HUES64 (cell line): ENCODE results near the gene IQCH.

Experiments used
- H3K27ac ChIP-seq: 2 replicates; pipeline ENCODE4 v1.7.0; 2013; ENCODE audit warnings: low read depth, low read length, inconsistent platforms
- H3K27me3 ChIP-seq: 2 replicates; pipeline ENCODE4 v1.6.1; 2013; ENCODE audit warnings: mild to moderate bottlenecking, low read length; ENCODE audit not compliant: insufficient read depth
- H3K36me3 ChIP-seq: 2 replicates; pipeline ENCODE4 v1.6.1; 2013; ENCODE audit warnings: mild to moderate bottlenecking, low read length; ENCODE audit not compliant: insufficient read depth
- H3K4me1 ChIP-seq: 2 replicates; pipeline ENCODE4 v1.6.1; 2013; ENCODE audit warnings: mild to moderate bottlenecking, low read length, moderate library complexity; ENCODE audit not compliant: insufficient read depth
- H3K4me3 ChIP-seq: 2 replicates; pipeline ENCODE4 v1.5.1; 2013; ENCODE audit warnings: mild to moderate bottlenecking, low read length, moderate library complexity
- H3K9ac ChIP-seq: 2 replicates; pipeline ENCODE4 v1.6.1; 2013; ENCODE audit warnings: mild to moderate bottlenecking, low read depth, low read length
- H3K9me3 ChIP-seq: 2 replicates; pipeline ENCODE4 v1.6.1; 2013; ENCODE audit warnings: low read depth, low read length; ENCODE audit not compliant: insufficient read depth
- WGBS: fragments of 150-250, 120-280 bp; methylation state at CpG from one replicate; pipeline ENCODE4 v1.1.7; 2013; ENCODE audit warnings: missing lambda C conversion rate; 5-methylcytosine and 5-hydroxymethylcytosine counted together

Gene IQCH

DNA sequence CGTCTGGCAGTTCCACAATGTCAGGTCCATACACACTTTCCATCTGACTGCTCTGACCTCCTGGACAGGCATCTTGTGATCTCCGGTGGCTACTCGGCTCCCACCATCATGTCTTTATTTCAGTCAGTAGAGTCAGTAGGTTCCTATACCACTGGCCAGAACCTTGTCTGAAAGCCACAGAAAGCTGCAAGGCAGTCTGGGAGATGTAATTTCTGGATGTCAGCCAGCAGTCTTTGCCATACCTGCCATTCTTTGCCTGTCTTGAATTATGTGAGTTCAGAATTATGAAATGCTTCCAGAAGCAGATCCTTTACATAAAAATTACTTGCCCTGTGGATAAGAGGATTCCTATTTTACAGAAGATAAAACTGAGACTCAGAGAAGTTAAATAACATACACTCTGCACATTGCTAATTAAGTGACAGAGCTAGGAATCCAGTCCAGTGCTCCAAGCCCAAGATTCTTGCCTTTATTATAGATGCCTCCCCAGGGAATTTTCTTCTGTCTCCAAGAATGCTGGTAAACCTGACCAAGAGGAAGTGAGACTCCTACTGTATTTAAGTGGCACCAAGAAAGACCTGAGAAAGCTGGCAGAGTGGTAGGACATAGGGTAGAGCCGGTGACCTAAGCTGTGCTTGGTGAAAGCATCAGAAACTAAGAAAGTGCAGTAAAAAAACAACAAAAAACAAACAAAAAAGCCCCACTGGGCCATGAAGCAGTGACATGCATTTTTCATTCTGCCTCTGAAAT lies 75.6 kb downstream of the IQCH start:
- no peak overlapping the region for H3K4me3 ChIP-seq
- no peaks in the 10 kb centered on the region for H3K36me3 ChIP-seq
- peaks cover 14% of the 10 kb centered on the region for H3K9me3 ChIP-seq
- H3K9ac ChIP-seq: no peak overlapping the region
- WGBS: 93% methylated on average over 4 of the region's 4 CpGs
- no peak overlapping the region for H3K27ac ChIP-seq
- H3K27me3 ChIP-seq: no peaks in the 10 kb centered on the region
- 0 out of 2 replicates have a peak, but pooled peaks cover under 1% of the 10 kb centered on the region for H3K4me1 ChIP-seq

DNA sequence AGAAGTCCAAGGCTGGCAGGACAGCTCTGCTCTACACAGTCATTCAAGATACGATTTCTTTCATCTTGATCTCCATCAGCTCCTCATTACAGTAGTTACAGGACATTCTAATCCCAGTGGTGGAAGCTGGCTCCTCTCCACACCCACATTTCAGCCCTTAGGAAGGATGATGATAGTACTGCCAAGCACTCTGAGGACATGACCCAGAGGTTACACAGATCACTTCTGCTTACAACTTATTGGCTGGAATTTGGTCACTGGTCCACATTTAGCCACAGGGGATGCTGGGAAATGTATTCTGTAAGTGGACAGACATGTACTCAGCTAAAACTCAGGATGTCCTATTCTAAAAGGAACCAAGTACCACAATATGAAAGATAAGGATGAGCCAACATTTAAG lies 77.1 kb downstream of the IQCH start:
- no peak overlapping the region for H3K27ac ChIP-seq
- H3K9ac ChIP-seq: no peak overlapping the region
- no peak overlapping the region for H3K4me3 ChIP-seq
- H3K4me1 ChIP-seq: no peaks in the 10 kb centered on the region
- peaks cover 13% of the 10 kb centered on the region for H3K9me3 ChIP-seq
- no peaks in the 10 kb centered on the region for H3K36me3 ChIP-seq
- 88% methylated on average over 1 of the region's 1 CpG for WGBS
- no peaks in the 10 kb centered on the region for H3K27me3 ChIP-seq

DNA sequence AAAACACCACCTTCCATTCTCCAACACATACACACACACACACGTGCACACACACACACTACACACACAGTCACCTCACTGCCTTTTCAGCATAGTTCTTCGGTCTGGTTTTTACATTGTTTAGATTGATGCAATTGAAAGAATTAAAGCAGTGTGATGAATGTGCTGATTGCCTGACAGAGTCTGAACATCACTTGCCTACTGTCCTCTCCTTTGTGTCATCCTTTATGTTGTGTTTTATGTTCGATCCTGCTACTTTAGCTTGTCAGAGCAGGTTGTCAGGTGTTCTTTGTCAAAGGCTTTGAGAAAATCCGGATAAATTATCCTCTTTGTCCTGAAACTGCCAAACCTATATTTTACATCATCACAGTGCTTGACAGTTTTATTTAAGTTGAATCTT lies 80.4 kb downstream of the IQCH start:
- Histone ChIP-seq H3K27ac (no peak overlapping the region), H3K4me3 (no peak overlapping the region), H3K9ac (no peak overlapping the region), H3K27me3 (no peaks in the 10 kb centered on the region), H3K36me3 (no peaks in the 10 kb centered on the region), H3K9me3 (no peaks in the 10 kb centered on the region), H3K4me1 (no peaks in the 10 kb centered on the region)
- 96% methylated on average over 4 of the region's 4 CpGs for WGBS

DNA sequence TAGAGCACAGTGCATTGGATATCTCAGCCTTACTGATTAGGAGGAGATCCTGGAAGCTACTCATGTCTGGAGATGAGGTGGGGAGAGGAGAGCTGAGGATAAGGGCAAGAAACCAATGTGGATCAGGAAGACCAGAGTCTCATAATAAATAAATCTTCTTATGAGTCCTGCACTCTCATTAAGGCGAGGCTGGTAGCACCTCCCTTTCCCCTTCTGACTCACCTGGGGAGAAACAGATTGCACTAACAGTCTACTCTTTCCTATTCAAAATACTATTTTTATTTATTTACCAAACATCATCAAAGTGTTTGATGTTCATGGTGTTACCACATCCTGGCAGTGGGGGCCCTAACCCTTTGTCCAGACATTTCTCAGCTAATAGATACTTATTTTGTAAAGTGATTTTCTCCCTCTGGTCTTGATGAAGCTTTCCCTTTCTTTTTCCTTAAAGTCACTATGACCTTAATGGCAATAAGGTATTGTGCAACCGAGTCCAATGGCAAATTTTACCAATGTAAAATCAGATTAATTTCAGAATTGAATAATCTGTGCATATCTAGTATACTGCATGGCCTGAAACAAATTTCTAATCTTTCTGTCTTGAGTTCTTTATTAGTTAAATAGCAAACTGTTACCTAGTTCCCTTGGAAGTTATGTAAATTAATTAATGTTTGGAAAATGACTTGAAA lies 81.1 kb downstream of the IQCH start:
- H3K9ac ChIP-seq: no peak overlapping the region
- H3K4me3 ChIP-seq: no peak overlapping the region
- H3K4me1 ChIP-seq: no peaks in the 10 kb centered on the region
- no peak overlapping the region for H3K27ac ChIP-seq
- no peaks in the 10 kb centered on the region for H3K36me3 ChIP-seq
- no peaks in the 10 kb centered on the region for H3K9me3 ChIP-seq
- WGBS: 79% methylated on average over 2 of the region's 2 CpGs
- no peaks in the 10 kb centered on the region for H3K27me3 ChIP-seq

DNA sequence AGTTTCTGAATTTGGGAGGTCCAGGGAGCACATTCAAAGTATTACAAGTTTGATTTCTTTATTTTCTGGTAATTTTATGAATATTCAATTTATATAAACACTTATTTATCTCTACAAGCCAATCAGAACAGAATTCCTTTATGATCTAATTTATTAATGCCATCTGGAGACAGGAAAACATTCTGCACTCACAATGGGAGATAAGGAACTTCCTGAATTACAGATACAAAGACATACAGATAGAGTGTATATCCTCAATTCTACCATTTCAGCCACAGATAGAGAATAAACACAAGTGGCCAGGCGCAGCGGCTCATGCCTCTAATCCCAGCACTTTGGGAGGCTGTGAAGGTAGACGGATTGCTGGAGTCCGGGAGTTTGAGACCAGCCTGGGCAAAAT lies 86.0 kb downstream of the IQCH start:
- H3K9me3 ChIP-seq: peaks cover 8% of the 10 kb centered on the region; the same call in 1 of the 2 replicates
- WGBS: 96% methylated on average over 4 of the region's 4 CpGs
- no peaks in the 10 kb centered on the region; the same call in 1 of the 2 replicates for H3K4me1 ChIP-seq
- H3K27ac ChIP-seq: no peak overlapping the region
- no peak overlapping the region for H3K9ac ChIP-seq
- no peaks in the 10 kb centered on the region for H3K36me3 ChIP-seq
- no peak overlapping the region for H3K4me3 ChIP-seq
- H3K27me3 ChIP-seq: no peaks in the 10 kb centered on the region

DNA sequence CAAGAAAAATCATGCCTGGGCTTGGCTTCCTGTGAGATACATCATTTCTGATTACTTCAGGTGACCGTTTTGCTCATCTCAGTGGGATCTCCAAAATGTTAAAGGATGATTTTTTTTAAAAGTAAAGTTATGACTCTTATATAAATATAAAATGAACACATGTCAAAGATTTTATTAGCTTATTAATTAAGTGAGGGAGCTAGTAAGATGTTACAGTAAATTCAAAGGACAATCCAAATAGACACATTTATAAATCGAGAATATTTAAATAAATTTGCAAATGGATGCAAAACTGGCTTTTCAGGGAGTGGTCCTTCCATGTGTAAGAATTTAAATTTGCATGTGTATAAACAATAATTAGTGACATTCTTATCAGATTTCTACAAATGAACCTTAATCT lies 87.0 kb downstream of the IQCH start:
- Histone ChIP-seq H3K9me3 (peaks cover 13% of the 10 kb centered on the region; the same call in 1 of the 2 replicates), H3K36me3 (no peaks in the 10 kb centered on the region), H3K27ac (no peak overlapping the region), H3K4me3 (no peak overlapping the region), H3K9ac (no peak overlapping the region), H3K4me1 (no peaks in the 10 kb centered on the region; the same call in 1 of the 2 replicates), H3K27me3 (no peaks in the 10 kb centered on the region)
- 95% methylated on average over 1 of the region's 2 CpGs for WGBS

DNA sequence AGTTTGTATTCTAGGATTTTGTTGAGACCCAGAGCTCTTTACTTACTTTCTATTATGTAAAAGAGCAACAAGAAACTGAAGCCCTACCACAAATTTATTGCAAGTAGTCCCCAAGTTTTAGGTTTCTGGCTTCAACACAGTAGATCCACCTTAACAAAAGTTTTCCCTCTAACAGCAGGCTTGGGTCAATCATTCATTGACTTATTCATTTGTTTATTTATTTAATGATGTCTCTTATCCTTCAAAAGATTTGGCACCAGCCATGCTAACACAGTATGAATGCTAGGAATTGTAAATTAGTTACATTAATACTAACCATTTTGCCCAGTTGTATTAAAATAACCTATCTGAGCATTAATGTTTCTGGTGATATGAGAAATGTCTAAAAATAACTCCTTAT lies 88.6 kb downstream of the IQCH start:
- Histone ChIP-seq H3K4me3 (no peak overlapping the region), H3K27ac (no peak overlapping the region), H3K4me1 (no peaks in the 10 kb centered on the region; the same call in 1 of the 2 replicates), H3K9me3 (peaks cover 21% of the 10 kb centered on the region), H3K27me3 (no peaks in the 10 kb centered on the region), H3K36me3 (no peaks in the 10 kb centered on the region), H3K9ac (no peak overlapping the region)

DNA sequence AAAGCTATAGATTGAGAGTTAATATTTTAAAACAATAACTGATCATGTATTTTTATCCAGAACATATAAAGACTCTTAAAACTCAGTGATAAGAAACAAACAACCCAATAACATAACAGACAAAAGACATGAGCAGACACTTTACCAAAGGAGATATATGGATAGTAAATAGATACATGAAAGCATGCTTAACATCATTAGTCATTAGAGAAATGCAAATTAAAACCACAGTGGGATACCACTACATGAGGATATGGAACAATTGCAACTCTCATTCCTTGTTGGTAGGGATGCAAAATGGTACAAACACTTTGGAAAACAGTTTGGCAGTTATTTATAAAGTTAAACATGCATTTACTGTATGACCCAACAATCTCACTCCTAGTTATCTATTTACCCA lies 95.0 kb downstream of the IQCH start:
- Histone ChIP-seq H3K27ac (no peak overlapping the region), H3K4me1 (no peaks in the 10 kb centered on the region), H3K27me3 (no peaks in the 10 kb centered on the region), H3K9ac (no peak overlapping the region), H3K9me3 (peaks cover 25% of the 10 kb centered on the region), H3K4me3 (no peak overlapping the region), H3K36me3 (no peaks in the 10 kb centered on the region)

DNA sequence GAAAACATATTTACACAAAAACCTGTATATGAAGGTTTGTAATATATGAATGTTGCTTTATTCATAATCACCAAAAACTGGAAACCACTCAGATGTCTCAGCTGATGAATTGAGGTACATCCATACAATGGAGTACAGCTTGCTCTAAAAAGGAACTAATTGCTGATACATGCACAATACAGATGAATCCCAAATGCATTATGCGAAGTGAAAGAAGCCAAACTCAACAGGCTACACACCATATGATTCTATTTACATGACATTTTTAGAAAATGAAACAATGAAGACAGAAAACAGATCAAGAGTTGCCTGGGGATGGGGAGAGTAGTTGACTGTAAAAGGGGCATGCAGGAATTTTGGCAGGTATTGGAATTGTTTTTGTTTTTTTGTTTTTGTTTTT lies 95.5 kb downstream of the IQCH start:
- Histone ChIP-seq H3K27me3 (no peaks in the 10 kb centered on the region), H3K4me1 (no peaks in the 10 kb centered on the region), H3K27ac (no peak overlapping the region), H3K9ac (no peak overlapping the region), H3K36me3 (no peaks in the 10 kb centered on the region), H3K9me3 (peaks cover 23% of the 10 kb centered on the region), H3K4me3 (no peak overlapping the region)
- 100% methylated on average over 1 of the region's 1 CpG for WGBS

DNA sequence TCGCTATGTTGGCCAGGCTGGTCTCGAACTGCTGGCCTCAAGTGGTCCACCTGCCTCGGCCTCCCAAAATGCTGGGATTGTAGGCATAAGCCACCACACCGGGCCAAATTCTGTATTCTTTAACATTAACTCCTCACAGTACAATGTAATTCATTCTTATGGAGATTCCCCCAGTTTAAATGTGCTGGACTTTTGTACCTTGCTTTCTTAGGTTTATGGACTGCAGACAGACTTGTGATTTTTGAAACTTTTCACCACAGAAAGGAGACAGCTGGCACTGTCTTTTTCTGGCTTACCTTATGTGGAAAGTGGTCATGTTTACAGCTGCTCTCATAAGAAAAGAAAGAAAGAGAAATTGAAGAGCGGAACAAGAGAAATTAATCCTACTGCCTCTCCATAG lies 103.8 kb downstream of the IQCH start:
- H3K36me3 ChIP-seq: no peaks in the 10 kb centered on the region
- no peak overlapping the region for H3K9ac ChIP-seq
- H3K9me3 ChIP-seq: no peaks in the 10 kb centered on the region
- H3K4me1 ChIP-seq: peaks cover 21% of the 10 kb centered on the region
- no peaks in the 10 kb centered on the region for H3K27me3 ChIP-seq
- H3K4me3 ChIP-seq: no peak overlapping the region
- H3K27ac ChIP-seq: no peak overlapping the region
- 98% methylated on average over 4 of the region's 5 CpGs for WGBS

DNA sequence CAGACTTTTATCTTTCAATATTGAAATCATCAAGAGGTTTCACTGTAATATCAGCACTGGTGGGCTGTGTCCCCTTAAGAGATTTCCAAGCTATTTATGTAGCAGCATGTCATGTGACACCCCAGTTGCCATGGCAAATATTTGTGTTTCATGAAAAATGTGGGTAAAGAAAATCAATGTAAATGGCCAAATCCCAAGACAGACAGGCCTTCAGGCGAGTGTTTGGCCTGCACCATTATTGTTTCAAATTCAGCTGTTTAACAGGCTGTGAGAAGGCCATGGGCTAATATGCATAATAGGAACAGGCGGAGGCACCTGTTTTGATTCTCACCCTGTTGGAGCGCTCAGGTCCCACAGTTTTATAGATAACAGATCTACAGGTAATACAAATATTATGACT lies 104.2 kb downstream of the IQCH start:
- no peak overlapping the region for H3K27ac ChIP-seq
- H3K4me1 ChIP-seq: peaks cover 21% of the 10 kb centered on the region
- H3K9ac ChIP-seq: no peak overlapping the region
- no peak overlapping the region for H3K4me3 ChIP-seq
- no peaks in the 10 kb centered on the region for H3K36me3 ChIP-seq
- 79% methylated on average over 2 of the region's 3 CpGs for WGBS
- no peaks in the 10 kb centered on the region for H3K9me3 ChIP-seq
- no peaks in the 10 kb centered on the region for H3K27me3 ChIP-seq
